Common myeloid progenitor, CD34-positive (primary cell): ENCODE measurements around the gene TRAPPC2L.
"Not testable (repeated sequence)": the region's sequence is repeated elsewhere in the genome, so short reads cannot be mapped to it uniquely, and the experiment has no call there.

ENCODE experiments used
- CTCF ChIA-PET: fragments of 350-600 bp; sonication (Branson Sonifier 250); formaldehyde crosslinking; loops from one replicate; lab custom pipeline; 2021; ENCODE audit warnings: antibody characterized with exemption; lab: Charles Lee
- POLR2A ChIA-PET: fragments of 350-600 bp; sonication (Branson Sonifier 250); formaldehyde crosslinking; loops from one replicate; lab custom pipeline; 2021; ENCODE audit warnings: antibody characterized with exemption; lab: Charles Lee
- DNase-seq, 3 donors: peaks; one replicate each; pipeline versions ENCODE4 v3.0.0 to v3.0.0-alpha.2; 2013
- H3K27ac ChIP-seq, 2 experiments: 1 replicate in 1 of 2; 2 replicates in 1 of 2; pipeline ENCODE4 v1.7.0; 2013; ENCODE audit warnings: inconsistent platforms in 2 of 2, low read length in 2 of 2, mild to moderate bottlenecking in 2 of 2, low read depth in 1 of 2, moderate library complexity in 1 of 2; ENCODE audit not compliant: severe bottlenecking in 2 of 2, insufficient read depth in 1 of 2, poor library complexity in 1 of 2
- H3K27me3 ChIP-seq, 5 experiments: replicated peaks in 2 of 5; 1 replicate in 3 of 5; 2 replicates in 2 of 5; pipeline versions ENCODE4 v1.6.1 to v1.7.0; 2013; ENCODE audit warnings: low read length in 4 of 5, mild to moderate bottlenecking in 2 of 5, moderate library complexity in 2 of 5, inconsistent platforms in 1 of 5; ENCODE audit not compliant: insufficient read depth in 5 of 5, control insufficient read depth in 4 of 5
- H3K36me3 ChIP-seq, 4 experiments: 1 replicate in 2 of 4; 2 replicates in 2 of 4; pipeline versions ENCODE4 v1.6.1 to v1.7.0; 2013; ENCODE audit warnings: low read length in 3 of 4, control low read depth in 1 of 4, mild to moderate bottlenecking in 1 of 4; ENCODE audit not compliant: control insufficient read depth in 4 of 4, insufficient read depth in 4 of 4
- H3K4me1 ChIP-seq, 4 experiments: 1 replicate in 3 of 4; 2 replicates in 1 of 4; pipeline versions ENCODE4 v1.6.1 to v1.7.1; 2013; ENCODE audit warnings: low read length in 3 of 4, mild to moderate bottlenecking in 3 of 4, control low read depth in 1 of 4, inconsistent platforms in 1 of 4, moderate library complexity in 1 of 4; ENCODE audit not compliant: control insufficient read depth in 4 of 4, insufficient read depth in 4 of 4; ENCODE audit errors: control extremely low read depth in 1 of 4
- H3K4me3 ChIP-seq, 7 experiments: 1 replicate in 4 of 7; 2 replicates in 3 of 7; pipeline versions ENCODE4 v1.5.1 to v1.7.0; 2013; ENCODE audit warnings: mild to moderate bottlenecking in 7 of 7, low read length in 6 of 7, moderate library complexity in 6 of 7, inconsistent platforms in 2 of 7, low read depth in 2 of 7, control low read depth in 1 of 7; ENCODE audit not compliant: insufficient read depth in 4 of 7, control insufficient read depth in 1 of 7; ENCODE audit errors: extremely low read depth in 1 of 7
- H3K9me3 ChIP-seq, 5 experiments: 1 replicate in 4 of 5; 2 replicates in 1 of 5; pipeline versions ENCODE4 v1.6.1 to v1.7.1; 2013; ENCODE audit warnings: low read length in 4 of 5, mild to moderate bottlenecking in 2 of 5, inconsistent platforms in 1 of 5, low read depth in 1 of 5, moderate library complexity in 1 of 5; ENCODE audit not compliant: control insufficient read depth in 4 of 5, insufficient read depth in 2 of 5; ENCODE audit errors: control extremely low read depth in 1 of 5
- WGBS: methylation state at CpG from one replicate; pipeline ENCODE4 v1.1.5; 2013; ENCODE audit not compliant: insufficient coverage; 5-methylcytosine and 5-hydroxymethylcytosine counted together

Gene TRAPPC2L

GRCh38 chr16:88819126-88819525 lies 37.8 kb upstream of the TRAPPC2L start:
- no peaks in the 10 kb centered on the region for H3K9me3 ChIP-seq
- no peak overlapping the region for H3K27ac ChIP-seq
- ChIA-PET CTCF (interaction anchor here (1.0 to 5.7 kb wide), 4 partner anchors 9 to 358 kb away, joined by 3 to 39 read pairs (median 3); partner anchors contain the start of genes GALNS and TRAPPC2L), POLR2A (interaction anchor here (0.6 to 0.7 kb wide), 2 partner anchors 18 to 30 kb away, joined by 3 read pairs; no protein-coding TSS in a partner anchor)
- peaks cover 0 to 5% (median 1%) of the 10 kb centered on the region in 4 experiments for H3K4me1 ChIP-seq
- no peaks in the 10 kb centered on the region for H3K27me3 ChIP-seq
- peaks cover 5 to 23% (median 14%) of the 10 kb centered on the region in 4 experiments for H3K36me3 ChIP-seq
- H3K4me3 ChIP-seq = no peak overlapping the region
- WGBS = 93% methylated on average over 14 of the region's 16 CpGs
- DNase-seq = no peak

GRCh38 chr16:88820385-88821025 lies 36.4 kb upstream of the TRAPPC2L start:
- DNase-seq = no peak
- Histone ChIP-seq H3K4me1 (peaks cover 0 to 5% (median 1%) of the 10 kb centered on the region in 4 experiments), H3K9me3 (no peaks in the 10 kb centered on the region), H3K27ac (no peak overlapping the region), H3K36me3 (peaks cover 5 to 28% (median 14%) of the 10 kb centered on the region in 4 experiments), H3K27me3 (no peaks in the 10 kb centered on the region), H3K4me3 (no peak overlapping the region)
- POLR2A ChIA-PET = no interaction called here
- CTCF ChIA-PET = interaction anchor here (0.5 kb wide), 1 partner anchor 333 kb away, joined by 3 read pairs; no protein-coding TSS in a partner anchor
- 94% methylated on average over 16 of the region's 20 CpGs for WGBS

- peaks cover 5 to 28% (median 14%) of the 10 kb centered on the region in 4 experiments for H3K36me3 ChIP-seq
- CTCF ChIA-PET = interaction anchor here (0.5 to 1.5 kb wide), 2 partner anchors 333 to 346 kb away, joined by 3 to 4 read pairs; no protein-coding TSS in a partner anchor
Measured at GRCh38 chr16:88821168-88821850, 35.6 kb upstream of the TRAPPC2L start.

GRCh38 chr16:88822281-88823040 lies 34.5 kb upstream of the TRAPPC2L start:
- 97% methylated on average over 24 of the region's 24 CpGs for WGBS
- no peaks in the 10 kb centered on the region for H3K9me3 ChIP-seq
- H3K4me3 ChIP-seq = no peak overlapping the region
- no peaks in the 10 kb centered on the region for H3K4me1 ChIP-seq
- ChIA-PET POLR2A (interaction anchor here (0.6 kb wide), 1 partner anchor 88 kb away, joined by 3 read pairs; no protein-coding TSS in a partner anchor), CTCF (interaction anchor here (1.5 kb wide), 1 partner anchor 345 kb away, joined by 4 read pairs; no protein-coding TSS in a partner anchor)
- no peak overlapping the region for H3K27ac ChIP-seq
- peaks cover 5 to 28% (median 16%) of the 10 kb centered on the region in 4 experiments for H3K36me3 ChIP-seq
- no peaks in the 10 kb centered on the region for H3K27me3 ChIP-seq
- no peak for DNase-seq

More at GRCh38 chr16:88821168-88821850, 35.6 kb upstream of the TRAPPC2L start:
- POLR2A ChIA-PET = interaction anchor here (0.6 kb wide), 1 partner anchor 408 kb away, joined by 3 read pairs; no protein-coding TSS in a partner anchor
- Histone ChIP-seq H3K27me3 (no peaks in the 10 kb centered on the region), H3K4me1 (no peaks in the 10 kb centered on the region), H3K27ac (no peak overlapping the region), H3K9me3 (no peaks in the 10 kb centered on the region), H3K4me3 (no peak overlapping the region)
- 95% methylated on average over 19 of the region's 22 CpGs for WGBS
- no peak for DNase-seq

GRCh38 chr16:88823646-88824045 lies 33.3 kb upstream of the TRAPPC2L start:
- H3K27ac ChIP-seq, H3K4me3 ChIP-seq, CTCF ChIA-PET, DNase-seq, H3K9me3 ChIP-seq, H3K27me3 ChIP-seq, H3K4me1 ChIP-seq, POLR2A ChIA-PET: not testable (repeated sequence)
- H3K36me3 ChIP-seq = peaks cover 5 to 28% (median 18%) of the 10 kb centered on the region in 4 experiments
- WGBS = 99% methylated on average over 29 of the region's 31 CpGs

GRCh38 chr16:88824256-88825077 lies 32.5 kb upstream of the TRAPPC2L start:
- ChIA-PET CTCF (interaction anchor here (0.6 to 0.9 kb wide), 2 partner anchors 336 to 436 kb away, joined by 3 read pairs; no protein-coding TSS in a partner anchor), POLR2A (no interaction called here)
- no peaks in the 10 kb centered on the region for H3K27me3 ChIP-seq
- H3K4me1 ChIP-seq = no peaks in the 10 kb centered on the region
- no peak overlapping the region for H3K27ac ChIP-seq
- no peak for DNase-seq
- H3K4me3 ChIP-seq = no peak overlapping the region
- 94% methylated on average over 29 of the region's 33 CpGs for WGBS
- H3K36me3 ChIP-seq = peaks cover 5 to 28% (median 18%) of the 10 kb centered on the region in 4 experiments
- H3K9me3 ChIP-seq = no peaks in the 10 kb centered on the region
